Measurements from ENCODE around the gene OR6P1. TPM values are rescaled to one million over a fixed set of nuclear protein-coding genes. Genes with fewer than 3 reads are reported as not detected.

Gene OR6P1
- polyA plus RNA-seq, 2 of the 4 experiments (the other 2 are of a cell fraction): not detected

DNA sequence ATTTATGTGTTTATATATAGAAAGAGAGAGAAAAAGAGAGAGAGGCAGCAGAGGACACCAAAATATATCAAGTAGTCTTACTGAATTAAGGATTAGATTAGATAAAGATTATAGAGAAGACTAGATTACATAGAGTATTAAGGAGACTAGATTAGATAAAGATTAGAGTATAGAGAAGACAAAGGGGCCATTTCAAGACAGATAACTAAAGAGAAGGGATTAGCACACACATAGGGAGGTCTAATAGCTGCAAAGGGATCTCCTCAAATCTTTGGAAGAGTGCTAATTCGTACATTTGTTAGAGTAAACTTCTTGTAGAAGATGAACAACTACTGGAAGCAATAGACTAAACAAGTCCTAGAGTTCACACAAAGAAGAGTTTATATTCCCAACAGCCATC is 50.4 kb downstream of the OR6P1 start (continued):
- TF ChIP-seq SMC3 (IDR thresholded peaks at IDR 0.05): no peak
- TF ChIP-seq, protein P1, sequence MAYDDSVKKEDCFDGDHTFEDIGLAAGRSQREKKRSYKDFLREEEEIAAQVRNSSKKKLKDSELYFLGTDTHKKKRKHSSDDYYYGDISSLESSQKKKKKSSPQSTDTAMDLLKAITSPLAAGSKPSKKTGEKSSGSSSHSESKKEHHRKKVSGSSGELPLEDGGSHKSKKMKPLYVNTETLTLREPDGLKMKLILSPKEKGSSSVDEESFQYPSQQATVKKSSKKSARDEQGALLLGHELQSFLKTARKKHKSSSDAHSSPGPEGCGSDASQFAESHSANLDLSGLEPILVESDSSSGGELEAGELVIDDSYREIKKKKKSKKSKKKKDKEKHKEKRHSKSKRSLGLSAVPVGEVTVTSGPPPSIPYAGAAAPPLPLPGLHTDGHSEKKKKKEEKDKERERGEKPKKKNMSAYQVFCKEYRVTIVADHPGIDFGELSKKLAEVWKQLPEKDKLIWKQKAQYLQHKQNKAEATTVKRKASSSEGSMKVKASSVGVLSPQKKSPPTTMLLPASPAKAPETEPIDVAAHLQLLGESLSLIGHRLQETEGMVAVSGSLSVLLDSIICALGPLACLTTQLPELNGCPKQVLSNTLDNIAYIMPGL (CRISPR knock-in tag; IDR thresholded peaks at IDR 0.05; ENCODE audit: borderline replicate concordance): no peak

DNA sequence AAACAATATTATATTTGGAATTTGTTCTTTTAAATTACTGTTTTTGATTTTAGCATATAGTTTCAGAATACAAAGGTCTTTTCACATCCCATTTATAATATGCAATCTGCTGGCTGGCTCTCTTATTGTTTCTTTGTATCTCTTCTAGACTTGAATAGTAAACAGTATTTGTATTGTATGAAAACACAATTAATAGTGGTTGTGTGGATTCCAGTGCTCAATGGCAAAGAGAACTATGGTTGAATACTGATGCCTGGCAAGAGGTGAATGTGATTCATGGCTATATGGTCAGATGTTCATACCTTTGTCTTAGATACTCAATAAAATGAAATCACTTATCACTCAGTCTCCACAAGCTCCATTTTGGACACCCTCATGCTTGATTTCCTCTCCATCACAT is 53.4 kb downstream of the OR6P1 start:
- ChIA-PET CTCF (no interaction called here), POLR2A (no interaction called here)
- Histone ChIP-seq H3K27ac (no peak overlapping the region), H3K9me3 (no peaks in the 10 kb centered on the region), H3K4me3 (no peak overlapping the region), H3K4me1 (no peaks in the 10 kb centered on the region), H3K4me2 (no peak overlapping the region)
- DNase-seq (ENCODE audit: low read depth in 1 of 2, low spot score in 1 of 2) (no peak), ATAC-seq (no peak), FAIRE-seq (no peak)
- TF ChIP-seq EP300 (IDR thresholded peaks at IDR 0.05) (no peak), HDAC2 (IDR thresholded peaks at IDR 0.05) (no peak), CBX2 (IDR thresholded peaks at IDR 0.05; ENCODE audit: borderline replicate concordance, low read depth) (no peak), ATOH8 (CRISPR knock-in tag; IDR thresholded peaks at IDR 0.05; ENCODE audit: low read depth) (no peak), EHMT2 (IDR thresholded peaks at IDR 0.05; ENCODE audit: low read depth) (no peak), MAZ (IDR thresholded peaks at IDR 0.05; ENCODE audit: borderline replicate concordance, low read depth, low read length) (no peak)

Other genes with a start within 250 kb of the OR6P1 start
- gene CD1B, start 239.0 kb downstream of the OR6P1 start, polyA plus RNA-seq (2011; rRNA removed): not detected in 2 replicates
- not detected in 3 replicates for gene CD1B, start 239.0 kb downstream of the OR6P1 start, polyA plus RNA-seq (2017; fragmentation: RNase III; extraction: RNeasy Plus Mini Kit Qiagen cat#74134 plus additional on column Dnase treatment)
- gene CD1E, start 216.7 kb downstream of the OR6P1 start, polyA plus RNA-seq (2011; rRNA removed): not detected in 2 replicates
- gene CD1E, start 216.7 kb downstream of the OR6P1 start, polyA plus RNA-seq (2017; fragmentation: RNase III; extraction: RNeasy Plus Mini Kit Qiagen cat#74134 plus additional on column Dnase treatment): not detected in 3 replicates
- gene OR10T2, start 171.1 kb downstream of the OR6P1 start, polyA plus RNA-seq (2011; rRNA removed): not detected in 2 replicates
- gene OR10T2, start 171.1 kb downstream of the OR6P1 start, polyA plus RNA-seq (2017; fragmentation: RNase III; extraction: RNeasy Plus Mini Kit Qiagen cat#74134 plus additional on column Dnase treatment): not detected in 3 replicates
- gene OR10K2, start 144.3 kb downstream of the OR6P1 start, polyA plus RNA-seq (2011; rRNA removed): not detected in 2 replicates
- gene OR10K2, start 144.3 kb downstream of the OR6P1 start, polyA plus RNA-seq (2017; fragmentation: RNase III; extraction: RNeasy Plus Mini Kit Qiagen cat#74134 plus additional on column Dnase treatment): not detected in 3 replicates
- gene OR10K1, start 108.7 kb downstream of the OR6P1 start, polyA plus RNA-seq (2011; rRNA removed): not detected in 2 replicates
- not detected in 3 replicates for gene OR10K1, start 108.7 kb downstream of the OR6P1 start, polyA plus RNA-seq (2017; fragmentation: RNase III; extraction: RNeasy Plus Mini Kit Qiagen cat#74134 plus additional on column Dnase treatment)
- gene OR10R2, start 98.4 kb downstream of the OR6P1 start, polyA plus RNA-seq (2011; rRNA removed): not detected in 2 replicates
- not detected in 3 replicates for gene OR10R2, start 98.4 kb downstream of the OR6P1 start, polyA plus RNA-seq (2017; fragmentation: RNase III; extraction: RNeasy Plus Mini Kit Qiagen cat#74134 plus additional on column Dnase treatment)
- not detected in 2 replicates for gene OR6Y1, start 16.2 kb downstream of the OR6P1 start, polyA plus RNA-seq (2011; rRNA removed)
- not detected in 3 replicates for gene OR6Y1, start 16.2 kb downstream of the OR6P1 start, polyA plus RNA-seq (2017; fragmentation: RNase III; extraction: RNeasy Plus Mini Kit Qiagen cat#74134 plus additional on column Dnase treatment)
- not detected in 2 replicates for gene OR10X1, start 9.3 kb upstream of the OR6P1 start, polyA plus RNA-seq (2011; rRNA removed)
- gene OR10X1, start 9.3 kb upstream of the OR6P1 start, polyA plus RNA-seq (2017; fragmentation: RNase III; extraction: RNeasy Plus Mini Kit Qiagen cat#74134 plus additional on column Dnase treatment): not detected in 3 replicates
- not detected in 2 replicates for gene OR10Z1, start 34.7 kb upstream of the OR6P1 start, polyA plus RNA-seq (2011; rRNA removed)
- not detected in 3 replicates for gene OR10Z1, start 34.7 kb upstream of the OR6P1 start, polyA plus RNA-seq (2017; fragmentation: RNase III; extraction: RNeasy Plus Mini Kit Qiagen cat#74134 plus additional on column Dnase treatment)
- gene SPTA1, start 116.1 kb upstream of the OR6P1 start, polyA plus RNA-seq (2011; rRNA removed): 0.09 and 0.10 TPM in 2 replicates
- gene SPTA1, start 116.1 kb upstream of the OR6P1 start, polyA plus RNA-seq (2017; fragmentation: RNase III; extraction: RNeasy Plus Mini Kit Qiagen cat#74134 plus additional on column Dnase treatment): not detected in 3 replicates
- gene OR6K2, start 130.1 kb upstream of the OR6P1 start, polyA plus RNA-seq (2011; rRNA removed): not detected in 2 replicates
- gene OR6K2, start 130.1 kb upstream of the OR6P1 start, polyA plus RNA-seq (2017; fragmentation: RNase III; extraction: RNeasy Plus Mini Kit Qiagen cat#74134 plus additional on column Dnase treatment): not detected in 3 replicates
- not detected in 2 replicates for gene OR6K3, start 150.1 kb upstream of the OR6P1 start, polyA plus RNA-seq (2011; rRNA removed)
- gene OR6K3, start 150.1 kb upstream of the OR6P1 start, polyA plus RNA-seq (2017; fragmentation: RNase III; extraction: RNeasy Plus Mini Kit Qiagen cat#74134 plus additional on column Dnase treatment): not detected in 3 replicates
- gene OR6K6, start 184.1 kb upstream of the OR6P1 start, polyA plus RNA-seq (2011; rRNA removed): not detected in 2 replicates
- not detected in 3 replicates for gene OR6K6, start 184.1 kb upstream of the OR6P1 start, polyA plus RNA-seq (2017; fragmentation: RNase III; extraction: RNeasy Plus Mini Kit Qiagen cat#74134 plus additional on column Dnase treatment)
- gene OR6N1, start 201.6 kb upstream of the OR6P1 start, polyA plus RNA-seq (2011; rRNA removed): not detected in 2 replicates
- gene OR6N1, start 201.6 kb upstream of the OR6P1 start, polyA plus RNA-seq (2017; fragmentation: RNase III; extraction: RNeasy Plus Mini Kit Qiagen cat#74134 plus additional on column Dnase treatment): not detected in 3 replicates
- gene OR6N2, start 210.6 kb upstream of the OR6P1 start, polyA plus RNA-seq (2011; rRNA removed): not detected in 2 replicates
- not detected in 3 replicates for gene OR6N2, start 210.6 kb upstream of the OR6P1 start, polyA plus RNA-seq (2017; fragmentation: RNase III; extraction: RNeasy Plus Mini Kit Qiagen cat#74134 plus additional on column Dnase treatment)

Measured in A549 (cell line).